CD4-positive, alpha-beta T cell treated with Interleukin-4 for 1 hour (primary cell): ENCODE data around the gene LMAN2.

Experiments
- DNase-seq, 2 donors: peaks; one replicate each; pipeline ENCODE4 v3.0.0-alpha.2; 2020 to 2022

Gene LMAN2, protein sequence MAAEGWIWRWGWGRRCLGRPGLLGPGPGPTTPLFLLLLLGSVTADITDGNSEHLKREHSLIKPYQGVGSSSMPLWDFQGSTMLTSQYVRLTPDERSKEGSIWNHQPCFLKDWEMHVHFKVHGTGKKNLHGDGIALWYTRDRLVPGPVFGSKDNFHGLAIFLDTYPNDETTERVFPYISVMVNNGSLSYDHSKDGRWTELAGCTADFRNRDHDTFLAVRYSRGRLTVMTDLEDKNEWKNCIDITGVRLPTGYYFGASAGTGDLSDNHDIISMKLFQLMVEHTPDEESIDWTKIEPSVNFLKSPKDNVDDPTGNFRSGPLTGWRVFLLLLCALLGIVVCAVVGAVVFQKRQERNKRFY

GRCh38 chr5:177351392-177352329, at the start of gene LMAN2:
LMAN2 (minus strand) TSS chr5:177351668; CDS start chr5:177351647, 21 bp downstream.
- DNase-seq, result peak; percentile 93 to 95

GRCh38 chr5:177399997-177400868, 48.8 kb upstream of the LMAN2 start, which contains the start of gene PFN3:
PFN3 (minus strand) TSS chr5:177400661; CDS start chr5:177400576, 85 bp downstream.
- no peak for DNase-seq

DNA sequence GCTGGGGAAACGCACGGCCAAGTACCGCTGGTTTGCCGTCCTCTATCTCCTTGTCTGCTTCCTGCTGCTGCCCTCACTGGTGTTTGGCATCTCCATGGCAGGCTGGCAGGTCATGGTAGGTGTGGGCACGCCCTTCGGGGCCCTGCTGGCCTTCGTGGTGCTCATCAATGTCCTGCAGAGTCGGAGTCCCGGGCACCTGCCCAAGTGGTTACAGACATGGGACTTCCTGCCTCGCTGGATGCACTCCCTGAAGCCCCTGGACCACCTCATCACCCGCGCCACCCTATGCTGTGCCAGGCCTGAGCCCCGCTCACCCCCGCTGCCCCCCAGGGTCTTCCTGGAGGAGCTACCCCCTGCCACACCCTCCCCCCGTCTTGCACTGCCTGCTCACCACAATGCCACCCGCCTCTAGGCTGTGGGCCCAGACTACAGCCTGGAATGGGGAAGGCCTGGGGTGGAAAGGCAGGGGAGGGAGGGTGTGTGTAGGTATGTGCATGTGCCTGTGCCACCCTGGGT, 46.5 kb upstream of the LMAN2 start:
- no peak for DNase-seq

- DNase-seq, result no peak
Observed at GRCh38 chr5:177396807-177397206, 45.3 kb upstream of the LMAN2 start.

DNA sequence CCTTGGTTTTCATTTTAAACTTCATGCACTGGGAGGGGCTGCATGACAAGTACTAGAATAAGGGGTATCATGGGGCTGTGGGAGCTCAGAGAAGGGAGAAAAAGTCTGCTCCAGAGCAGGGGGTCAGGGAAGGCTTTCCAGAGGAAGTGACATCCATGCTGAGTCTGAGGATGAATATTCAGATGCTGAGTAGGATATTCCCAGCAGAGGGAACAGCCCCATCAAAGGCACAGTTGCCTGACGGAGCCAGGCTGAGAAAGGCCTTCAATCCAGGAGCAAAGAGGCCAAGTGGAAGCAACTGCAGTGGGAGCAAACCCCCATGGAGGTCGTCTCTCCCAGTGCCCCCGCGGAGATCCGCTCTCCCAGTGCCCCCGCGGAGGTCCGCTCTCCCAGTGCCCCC, 44.6 kb upstream of the LMAN2 start:
- DNase-seq, result no peak

- DNase-seq, result no peak
Observed at GRCh38 chr5:177393990-177394389, 42.5 kb upstream of the LMAN2 start.

DNA sequence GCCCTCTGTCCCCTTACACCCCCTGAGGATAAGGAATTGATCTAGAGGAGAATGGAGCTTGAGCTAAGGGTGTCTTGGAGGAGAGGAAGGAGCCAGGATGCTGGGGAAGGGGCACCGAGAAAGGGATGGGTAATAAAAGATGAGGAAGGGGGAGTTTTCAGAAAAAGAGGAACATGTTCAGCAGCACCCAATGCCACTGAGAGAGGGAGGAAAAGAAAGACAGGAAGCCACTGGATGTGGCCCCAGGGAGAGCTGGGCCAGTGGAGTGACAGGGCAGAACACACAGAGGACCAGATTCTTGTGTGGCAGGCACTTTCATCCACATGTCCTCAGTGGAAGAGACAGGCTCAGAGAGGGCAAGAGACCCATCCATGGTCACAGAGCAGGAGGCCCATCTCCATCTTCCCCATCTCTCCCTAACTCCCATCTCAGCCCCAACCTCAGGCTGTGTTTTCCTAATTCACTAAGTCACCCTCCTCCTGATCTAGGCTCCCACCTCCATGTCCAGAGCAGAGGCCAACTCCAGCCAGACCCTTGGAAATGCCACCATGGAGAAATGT, 41.8 kb upstream of the LMAN2 start:
- no peak for DNase-seq

DNA sequence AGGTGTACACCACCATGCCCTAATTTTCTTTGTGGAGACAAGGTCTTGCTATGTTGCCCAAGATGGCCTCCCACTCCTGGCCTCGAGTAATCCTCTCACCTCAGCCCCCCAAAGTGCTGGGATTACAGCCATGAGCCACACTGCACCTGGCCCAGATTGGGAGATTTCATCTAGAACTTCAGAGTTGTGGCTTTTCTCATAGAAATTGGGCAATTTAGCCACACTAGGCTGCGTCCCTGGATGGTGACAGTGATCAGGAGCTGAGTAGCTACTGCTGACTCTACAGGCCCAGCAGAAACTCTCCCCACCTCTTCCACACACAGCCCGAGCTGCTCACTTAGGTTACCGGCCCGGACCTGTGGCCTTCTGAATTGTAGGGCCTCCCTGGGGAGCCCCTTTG, 41.3 kb upstream of the LMAN2 start:
- DNase-seq, result no peak

- peak; percentile 90 for DNase-seq
Observed at GRCh38 chr5:177390363-177391300, 39.2 kb upstream of the LMAN2 start.

- DNase-seq, result peak; percentile 60 to 75
Observed at GRCh38 chr5:177389241-177390169, 38.0 kb upstream of the LMAN2 start.

DNA sequence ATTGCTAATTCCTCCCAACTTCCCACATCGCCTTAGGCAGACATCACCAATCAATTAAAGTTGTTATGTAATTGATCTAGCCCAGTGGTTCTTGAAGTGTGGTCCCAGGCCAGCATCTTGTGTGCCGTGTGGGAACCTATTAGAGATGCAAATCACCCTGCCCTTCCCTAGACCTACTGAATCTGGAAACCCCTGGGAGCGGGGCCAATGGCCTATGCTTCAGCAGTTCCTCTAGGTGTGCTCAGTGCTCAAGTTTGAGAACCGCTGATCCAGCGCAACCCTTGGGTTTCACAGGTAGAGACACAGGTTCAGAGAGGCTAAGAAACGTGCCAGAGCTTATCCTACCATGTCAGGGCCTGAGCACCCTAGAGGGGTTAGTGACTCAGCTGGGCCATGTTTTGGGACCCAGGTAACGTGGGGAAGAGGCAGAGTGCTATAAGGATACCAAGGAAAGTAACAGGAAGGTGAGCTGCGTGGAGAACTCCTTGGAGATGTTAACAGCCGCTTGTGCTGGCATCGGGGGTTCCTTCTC, 37.1 kb upstream of the LMAN2 start:
- no peak for DNase-seq

DNA sequence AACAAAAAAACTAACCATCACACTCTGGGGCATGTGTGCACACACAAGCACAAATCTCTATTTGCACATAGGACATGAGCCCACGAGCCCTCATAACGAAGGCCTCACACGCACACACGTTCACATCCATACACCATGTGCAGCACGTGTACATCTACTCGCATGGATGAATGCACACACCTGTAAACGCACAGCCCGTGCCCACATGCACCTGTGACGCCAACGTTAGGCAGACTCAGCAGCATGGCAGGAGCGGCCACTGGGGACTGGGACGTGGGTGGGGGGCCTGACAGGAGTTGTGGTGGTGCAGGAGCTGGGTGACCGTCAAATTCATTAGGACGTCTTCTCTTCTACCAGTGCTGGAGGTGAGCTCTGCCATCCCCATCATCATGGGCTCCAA, 35.9 kb upstream of the LMAN2 start:
- DNase-seq, result no peak

DNA sequence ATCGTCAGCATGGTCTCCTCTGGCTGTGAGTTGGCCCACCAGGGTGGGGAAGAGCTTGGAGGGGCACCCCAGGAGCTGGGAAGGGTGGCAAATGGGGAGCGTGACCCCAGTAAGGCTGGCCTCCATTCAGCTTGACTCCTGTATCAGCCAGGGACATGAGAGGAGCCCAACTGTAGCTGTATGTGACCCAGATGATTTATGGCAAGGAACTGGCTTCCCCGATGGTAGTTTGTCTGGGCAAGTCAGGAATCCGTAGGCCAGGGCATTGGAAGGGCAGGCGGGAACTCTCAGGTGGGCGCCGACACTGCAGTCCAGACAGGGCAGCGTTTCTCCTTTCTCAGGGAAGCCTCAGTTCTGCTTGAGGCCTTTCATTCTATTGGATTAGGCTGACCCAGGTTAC, 35.1 kb upstream of the LMAN2 start:
- no peak for DNase-seq

- DNase-seq, result no peak
Observed at GRCh38 chr5:177385720-177386119, 34.3 kb upstream of the LMAN2 start.

DNA sequence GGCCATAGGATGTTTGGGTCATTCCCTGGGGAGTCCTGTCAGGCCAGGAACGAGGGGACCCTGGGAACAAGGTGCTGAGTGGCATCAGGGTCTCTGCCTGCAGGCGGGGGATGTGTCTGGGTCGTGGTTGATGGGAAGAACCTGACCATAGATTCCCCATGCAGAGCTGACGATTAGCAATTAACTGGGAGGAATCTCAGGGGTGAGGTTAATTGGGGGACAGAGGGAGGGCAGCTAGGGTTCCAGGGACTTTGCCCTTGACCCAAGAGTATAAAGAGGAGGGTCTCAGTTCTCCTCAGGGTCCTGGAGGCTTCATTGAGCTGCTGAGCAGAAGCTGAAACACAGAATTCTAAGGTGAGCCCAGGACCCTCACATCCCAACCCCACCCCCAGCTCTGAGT, 32.7 kb upstream of the LMAN2 start, which contains the start of gene SLC34A1:
SLC34A1 (plus strand) TSS at position 301 of the 400 bp plus-strand sequence. CDS start 1,308 bp downstream, outside the sequence.
- DNase-seq, result no peak

GRCh38 chr5:177383181-177383580, 31.7 kb upstream of the LMAN2 start:
- DNase-seq, result no peak

- peak; percentile 22 to 29 for DNase-seq
Observed at GRCh38 chr5:177382423-177383029, 31.1 kb upstream of the LMAN2 start.

DNA sequence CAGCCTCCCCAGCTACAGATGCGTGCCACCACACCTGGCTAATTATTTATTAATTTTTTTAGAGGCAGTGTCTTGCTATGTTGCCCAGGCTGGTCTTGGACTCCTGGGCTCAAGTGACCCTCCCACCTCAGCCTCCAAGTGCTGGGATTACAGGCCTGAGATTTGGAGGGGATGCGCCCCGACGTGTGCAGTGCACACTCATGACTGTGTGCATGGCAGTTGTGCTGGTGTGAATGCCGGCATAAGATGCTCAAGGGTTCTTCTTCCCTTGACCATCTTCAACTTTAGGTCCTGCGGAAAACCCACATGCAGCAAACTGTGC, 29.3 kb upstream of the LMAN2 start:
- DNase-seq, result no peak
